HepG2 (cell line): ENCODE data around the gene DUSP15. TPM values are rescaled to one million over a fixed set of nuclear protein-coding genes. Genes with fewer than 3 reads are reported as not detected.

ENCODE experiments used
- ADNP ChIP-seq: sonication (generic); formaldehyde crosslinking; IDR thresholded peaks from 2 replicates; pipeline ENCODE4 v1.4.0; 2020; ENCODE audit warnings: missing genetic modification reagents
- ELF1 ChIP-seq: sonication (generic); formaldehyde crosslinking; IDR thresholded peaks from 2 replicates; pipeline ENCODE4 v1.4.0; 2020; ENCODE audit warnings: missing genetic modification reagents
- MNT ChIP-seq: fragments of 450-650 bp; IDR thresholded peaks from 2 replicates; pipeline ENCODE4 v1.6.1; 2016
- NR2F2 ChIP-seq: IDR thresholded peaks from 2 replicates; pipeline ENCODE4 v1.6.1; 2012; ENCODE audit warnings: low read depth, inconsistent platforms, borderline replicate concordance
- PRDM4 ChIP-seq: sonication (generic); formaldehyde crosslinking; IDR thresholded peaks from 2 replicates; pipeline ENCODE4 v1.9.0; 2021; ENCODE audit warnings: missing genetic modification reagents, borderline replicate concordance
- SIN3A ChIP-seq: IDR thresholded peaks from 2 replicates; pipeline ENCODE4 v1.6.1; 2011; ENCODE audit warnings: low read depth, mild to moderate bottlenecking, control low read depth, low read length, borderline replicate concordance
- SNAI1 ChIP-seq: sonication (generic); formaldehyde crosslinking; IDR thresholded peaks from 2 replicates; pipeline ENCODE4 v1.5.0; 2020; ENCODE audit warnings: mild to moderate bottlenecking, missing genetic modification reagents, borderline replicate concordance
- ZBED4 ChIP-seq: sonication (generic); formaldehyde crosslinking; IDR thresholded peaks from 2 replicates; pipeline ENCODE4 v1.4.0; 2020; ENCODE audit warnings: missing genetic modification reagents, borderline replicate concordance
- ZBTB43 ChIP-seq: sonication (generic); formaldehyde crosslinking; conservative IDR thresholded peaks from 2 replicates; pipeline ENCODE4 v1.4.0; 2020; ENCODE audit warnings: missing genetic modification reagents
- ZNF44 ChIP-seq: sonication (generic); formaldehyde crosslinking; IDR thresholded peaks from 2 replicates; pipeline ENCODE4 v1.5.1; 2020; ENCODE audit warnings: mild to moderate bottlenecking, missing genetic modification reagents
- ZNF543 ChIP-seq: sonication (generic); formaldehyde crosslinking; IDR thresholded peaks from 2 replicates; pipeline ENCODE4 v1.4.0; 2020; ENCODE audit warnings: mild to moderate bottlenecking, missing genetic modification reagents
- ZNF709 ChIP-seq: sonication (generic); formaldehyde crosslinking; IDR thresholded peaks from 2 replicates; pipeline ENCODE4 v1.5.0; 2020; ENCODE audit warnings: mild to moderate bottlenecking, missing genetic modification reagents
- ZNF749 ChIP-seq: sonication (generic); formaldehyde crosslinking; IDR thresholded peaks from 2 replicates; pipeline ENCODE4 v1.8.0; 2022; ENCODE audit warnings: mild to moderate bottlenecking, missing genetic modification reagents, moderate library complexity, borderline replicate concordance
- ZNF777 ChIP-seq: sonication (generic); formaldehyde crosslinking; IDR thresholded peaks from 2 replicates; pipeline ENCODE4 v1.4.0; 2020; ENCODE audit warnings: missing genetic modification reagents
- ZNF841 ChIP-seq: sonication (generic); formaldehyde crosslinking; IDR thresholded peaks from 2 replicates; pipeline ENCODE4 v1.8.1; 2023; ENCODE audit warnings: missing genetic modification reagents, borderline replicate concordance
- ZSCAN21 ChIP-seq: sonication (generic); formaldehyde crosslinking; IDR thresholded peaks from 2 replicates; pipeline ENCODE4 v1.8.0; 2022; ENCODE audit warnings: mild to moderate bottlenecking, missing genetic modification reagents, moderate library complexity, borderline replicate concordance
- polyA plus RNA-seq, 8 experiments: library from polyadenylated mRNA; depleted of rRNA in 3 of 8; stranded (reverse) in 7 of 8; unstranded in 1 of 8; fragments of >200 nt; fragmentation: Illumina TruSeq in 4 of 8; extraction: Trizol in 4 of 8; gene quantifications; 2 replicates each; pipeline versions ENCODE4 v1.2.1 to v1.2.3, GENCODE V29; 2011 to 2016; ENCODE audit warnings: low read depth in 4 of 8, missing spikeins in 1 of 8, mixed read lengths in 1 of 8; ENCODE audit not compliant: insufficient read depth in 1 of 8
- total RNA-seq, 5 experiments: library from RNA; depleted of rRNA; stranded (reverse); fragments of >200 nt; fragmentation: Illumina TruSeq; extraction: Trizol; gene quantifications; 2 replicates each; pipeline ENCODE4 v1.2.3, GENCODE V29; 2016; ENCODE audit warnings: low read depth in 1 of 5
- TF ChIP-seq, protein P1 (sequence below): sonication (generic); formaldehyde crosslinking; IDR thresholded peaks from 2 replicates; pipeline ENCODE4 v1.4.0; 2020; ENCODE audit warnings: missing genetic modification reagents, borderline replicate concordance

Gene DUSP15
- total and polyA plus RNA-seq, 2 of the 13 experiments (the other 11 are each of a cell fraction or from before 2014, with no cell fraction given), result 0.17 to 0.93 TPM

- TF ChIP-seq ELF1 (CRISPR knock-in tag), result peak; percentile 77
- peak; percentile 86 for TF ChIP-seq ADNP
- TF ChIP-seq NR2F2, result no peak; the same call in 1 of the 2 replicates
- TF ChIP-seq ZNF543 (CRISPR knock-in tag), result peak; percentile 47
- TF ChIP-seq ZBED4 (CRISPR knock-in tag), result peak; percentile 63; the same call in 1 of the 2 replicates
- 0 out of 2 replicates have a peak, but pooled peaks have one; percentile 32 for TF ChIP-seq ZBTB43
- TF ChIP-seq ZNF777 (CRISPR knock-in tag), result peak; percentile 37; the same call in 1 of the 2 replicates
- no peak for TF ChIP-seq ZNF709 (CRISPR knock-in tag)
- no peak for TF ChIP-seq ZNF749 (CRISPR knock-in tag)
- no peak for TF ChIP-seq ZSCAN21
- TF ChIP-seq, protein P1, sequence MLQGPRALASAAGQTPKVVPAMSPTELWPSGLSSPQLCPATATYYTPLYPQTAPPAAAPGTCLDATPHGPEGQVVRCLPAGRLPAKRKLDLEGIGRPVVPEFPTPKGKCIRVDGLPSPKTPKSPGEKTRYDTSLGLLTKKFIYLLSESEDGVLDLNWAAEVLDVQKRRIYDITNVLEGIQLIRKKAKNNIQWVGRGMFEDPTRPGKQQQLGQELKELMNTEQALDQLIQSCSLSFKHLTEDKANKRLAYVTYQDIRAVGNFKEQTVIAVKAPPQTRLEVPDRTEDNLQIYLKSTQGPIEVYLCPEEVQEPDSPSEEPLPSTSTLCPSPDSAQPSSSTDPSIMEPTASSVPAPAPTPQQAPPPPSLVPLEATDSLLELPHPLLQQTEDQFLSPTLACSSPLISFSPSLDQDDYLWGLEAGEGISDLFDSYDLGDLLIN (CRISPR knock-in tag), result 0 out of 2 replicates have a peak, but pooled peaks have one; percentile 47
- peak; percentile 87; the same call in 1 of the 2 replicates for TF ChIP-seq ZNF44
- TF ChIP-seq PRDM4 (CRISPR knock-in tag), result no peak
- TF ChIP-seq SIN3A, result peak; percentile 97; the same call in 1 of the 2 replicates
- TF ChIP-seq MNT, result peak; percentile 94
- no peak for TF ChIP-seq ZNF841 (CRISPR knock-in tag)
- TF ChIP-seq SNAI1 (CRISPR knock-in tag), result no peak; the same call in 1 of the 2 replicates
These were observed 9.0 kb upstream of the DUSP15 start (continued) for GRCh38 chr20:31879143-31879987.
